ENCODE data around the gene SDK1.

- no peak for TF ChIP-seq CTCF (IDR thresholded peaks at IDR 0.05)
- TF ChIP-seq ZNF512 (CRISPR knock-in tag; IDR thresholded peaks at IDR 0.05; ENCODE audit: borderline replicate concordance), result no peak
These were observed 85.6 kb downstream of the SDK1 start for GRCh38 chr7:3386423-3387190.

All from WTC11 (cell line).